ENCODE results near the gene PLEKHH1. TPM values are rescaled to one million over a fixed set of nuclear protein-coding genes. Genes with fewer than 3 reads are reported as not detected.

The PLEKHH1 gene
- total RNA-seq, 1 experiment from 2014 or later = 27.6 TPM

DNA sequence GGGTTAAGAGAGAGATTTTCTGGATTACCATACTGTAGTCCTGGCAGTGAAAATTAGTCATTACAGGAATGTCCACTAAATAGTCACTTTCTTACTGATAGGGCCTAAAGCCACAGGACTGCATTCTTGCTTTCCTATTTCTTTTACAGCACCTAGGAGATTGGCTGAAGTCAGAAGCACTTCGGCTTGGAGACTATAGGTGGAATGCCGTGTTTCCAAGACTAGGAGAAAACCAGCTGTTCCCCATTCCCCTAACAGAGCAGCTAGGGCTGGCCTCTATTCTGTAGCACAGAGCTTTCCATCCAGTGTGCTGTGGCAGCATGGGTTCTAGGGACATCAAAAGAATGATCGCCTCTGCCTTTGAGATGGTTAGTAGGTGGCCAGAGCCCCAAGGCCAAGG lies 51.9 kb downstream of the PLEKHH1 start:
- ChIA-PET RAD21 (ENCODE audit: low non-redundant PET in 1 of 2, low total read pairs in 2 of 2, uncharacterized antibody in 2 of 2, unreplicated experiment in 2 of 2) (interaction anchor here in 1 of 2 experiments (1.5 to 3.1 kb wide), 2 partner anchors 82 to 119 kb away, joined by 3 to 20 read pairs; no protein-coding TSS in a partner anchor), CTCF (interaction anchor here (0.6 to 8.1 kb wide), 9 partner anchors 11 to 1226 kb away, joined by 3 to 117 read pairs (median 3); partner anchors contain the start of genes PIGH and RDH12), POLR2A (interaction anchor here (1.9 kb wide), 1 partner anchor 82 kb away, joined by 7 read pairs; no protein-coding TSS in a partner anchor)
- intact Hi-C loops (cut with micrococcal nuclease) = loop anchor here (1.0 to 10.0 kb wide), 3 partner anchors 82 to 350 kb away; no protein-coding TSS in a partner anchor
- H2AFZ ChIP-seq (ENCODE audit: low read depth, low read length, poor library complexity, severe bottlenecking) = no peak overlapping the region
- no peak overlapping the region for H3K9ac ChIP-seq (ENCODE audit: low read length)
- peaks cover 17 to 21% of the 10 kb centered on the region in 2 experiments for H3K36me3 ChIP-seq (ENCODE audit: control insufficient read depth in 1 of 2, insufficient read depth in 2 of 2, low read length in 2 of 2)
- no peaks in the 10 kb centered on the region for H3K9me2 ChIP-seq (ENCODE audit: insufficient read depth)
- no peak for TF ChIP-seq ZNF274 (IDR thresholded peaks at IDR 0.05; ENCODE audit: low read depth, low read length)
- no peak for TF ChIP-seq ELF1 (IDR thresholded peaks at IDR 0.05; ENCODE audit: borderline replicate concordance, low read depth)
- TF ChIP-seq ZFX (IDR thresholded peaks at IDR 0.05) = no peak
- no peak for TF ChIP-seq RAD21 (IDR thresholded peaks at IDR 0.05; ENCODE audit: low read depth)
- no peak for TF ChIP-seq FOSL1 (IDR thresholded peaks at IDR 0.05; ENCODE audit: low read depth)
- TF ChIP-seq SIN3A (IDR thresholded peaks at IDR 0.05; ENCODE audit: low read depth) = no peak
- H3K9me3 ChIP-seq (ENCODE audit: control insufficient read depth in 1 of 2, insufficient read depth in 1 of 2, low read depth in 1 of 2, low read length in 2 of 2) = no peaks in the 10 kb centered on the region
- no peaks in the 10 kb centered on the region for H3K79me2 ChIP-seq (ENCODE audit: insufficient read depth, low read length)
- BruUV-seq (replicated peaks) = no TSS peak
- no peak overlapping the region for H3K4me2 ChIP-seq (ENCODE audit: low read length)
- no peaks in the 10 kb centered on the region for H3K27me3 ChIP-seq (ENCODE audit: insufficient read depth, low read length)
- DNase-seq (ENCODE audit: low read depth, low spot score) (no peak), ATAC-seq (no peak)
- H3K4me3 ChIP-seq (replicated peaks in 1 of 2; ENCODE audit: low read depth in 1 of 2, low read length in 2 of 2) = no peak overlapping the region
- H3K27ac ChIP-seq (ENCODE audit: low read depth, low read length) = no peak overlapping the region
- no peaks in the 10 kb centered on the region for H3K4me1 ChIP-seq (ENCODE audit: control insufficient read depth in 1 of 2, insufficient read depth in 2 of 2, low read length in 2 of 2)
- no peaks in the 10 kb centered on the region for H4K20me1 ChIP-seq (ENCODE audit: insufficient read depth)

DNA sequence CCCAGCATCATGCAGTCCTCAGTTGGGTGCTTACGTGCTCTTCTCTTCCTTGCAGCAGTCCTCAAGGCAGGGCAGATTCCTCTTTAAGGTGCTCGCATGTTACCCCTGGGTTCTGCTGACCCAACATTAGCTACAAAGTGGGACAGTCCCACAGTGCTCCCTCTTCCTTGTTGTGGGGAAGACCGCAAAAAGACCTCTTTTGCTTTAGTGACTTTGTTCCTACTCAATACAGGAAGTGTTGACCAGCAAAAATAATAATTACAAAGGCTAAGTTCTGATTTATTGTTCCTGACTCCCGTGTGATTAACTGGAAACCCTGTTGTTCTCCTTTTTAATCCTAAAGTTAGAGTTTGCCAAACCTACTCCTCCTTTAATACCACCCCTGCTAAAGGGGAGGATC lies 53.3 kb downstream of the PLEKHH1 start:
- H3K9me2 ChIP-seq (ENCODE audit: insufficient read depth) = no peaks in the 10 kb centered on the region
- H3K9ac ChIP-seq (ENCODE audit: low read length) = no peak overlapping the region
- no peak overlapping the region for H3K4me3 ChIP-seq (replicated peaks in 1 of 2; ENCODE audit: low read depth in 1 of 2, low read length in 2 of 2)
- H3K36me3 ChIP-seq (ENCODE audit: control insufficient read depth in 1 of 2, insufficient read depth in 2 of 2, low read length in 2 of 2) = peaks cover 17 to 21% of the 10 kb centered on the region in 2 experiments
- no peak overlapping the region for H2AFZ ChIP-seq (ENCODE audit: low read depth, low read length, poor library complexity, severe bottlenecking)
- ATAC-seq (no peak), DNase-seq (ENCODE audit: low read depth, low spot score) (no peak)
- H3K4me1 ChIP-seq (ENCODE audit: control insufficient read depth in 1 of 2, insufficient read depth in 2 of 2, low read length in 2 of 2) = no peaks in the 10 kb centered on the region
- no peaks in the 10 kb centered on the region for H3K79me2 ChIP-seq (ENCODE audit: insufficient read depth, low read length)
- ChIA-PET RAD21 (ENCODE audit: low non-redundant PET in 1 of 2, low total read pairs in 2 of 2, uncharacterized antibody in 2 of 2, unreplicated experiment in 2 of 2) (interaction anchor here in 1 of 2 experiments (1.5 kb wide), 1 partner anchor 81 kb away, joined by 3 read pairs; no protein-coding TSS in a partner anchor), POLR2A (interaction anchor here (1.0 kb wide), 1 partner anchor 81 kb away, joined by 3 read pairs; no protein-coding TSS in a partner anchor), CTCF (interaction anchor here (2.1 to 8.1 kb wide), 3 partner anchors 16 to 117 kb away, joined by 6 to 117 read pairs (median 77); partner anchors contain the start of gene RDH12)
- no peaks in the 10 kb centered on the region for H3K9me3 ChIP-seq (ENCODE audit: control insufficient read depth in 1 of 2, insufficient read depth in 1 of 2, low read depth in 1 of 2, low read length in 2 of 2)
- BruUV-seq (replicated peaks) = no TSS peak
- intact Hi-C loops (cut with micrococcal nuclease) = loop anchor here (10.0 kb wide), 1 partner anchor 348 kb away; no protein-coding TSS in a partner anchor
- no peak overlapping the region for H3K4me2 ChIP-seq (ENCODE audit: low read length)
- no peak overlapping the region for H3K27ac ChIP-seq (ENCODE audit: low read depth, low read length)
- TF ChIP-seq ZNF274 (IDR thresholded peaks at IDR 0.05; ENCODE audit: low read depth, low read length) (no peak), YY1 (IDR thresholded peaks at IDR 0.05; ENCODE audit: extremely low read depth, insufficient replicate concordance, low read depth, low read length) (no peak), EZH2phosphoT487 (IDR thresholded peaks at IDR 0.05; ENCODE audit: borderline replicate concordance) (no peak), SP1 (IDR thresholded peaks at IDR 0.05; ENCODE audit: low read depth) (no peak), SRF (IDR thresholded peaks at IDR 0.05; ENCODE audit: low read depth) (no peak), POLR2AphosphoS5 (IDR thresholded peaks at IDR 0.05; ENCODE audit: low read depth, low read length) (no peak), ELF1 (IDR thresholded peaks at IDR 0.05; ENCODE audit: borderline replicate concordance, low read depth) (no peak), FOSL1 (IDR thresholded peaks at IDR 0.05; ENCODE audit: low read depth) (no peak), CEBPB (IDR thresholded peaks at IDR 0.05; ENCODE audit: low read depth) (no peak), EZH2 (IDR thresholded peaks at IDR 0.05) (no peak)
- TF ChIP-seq, protein P1, sequence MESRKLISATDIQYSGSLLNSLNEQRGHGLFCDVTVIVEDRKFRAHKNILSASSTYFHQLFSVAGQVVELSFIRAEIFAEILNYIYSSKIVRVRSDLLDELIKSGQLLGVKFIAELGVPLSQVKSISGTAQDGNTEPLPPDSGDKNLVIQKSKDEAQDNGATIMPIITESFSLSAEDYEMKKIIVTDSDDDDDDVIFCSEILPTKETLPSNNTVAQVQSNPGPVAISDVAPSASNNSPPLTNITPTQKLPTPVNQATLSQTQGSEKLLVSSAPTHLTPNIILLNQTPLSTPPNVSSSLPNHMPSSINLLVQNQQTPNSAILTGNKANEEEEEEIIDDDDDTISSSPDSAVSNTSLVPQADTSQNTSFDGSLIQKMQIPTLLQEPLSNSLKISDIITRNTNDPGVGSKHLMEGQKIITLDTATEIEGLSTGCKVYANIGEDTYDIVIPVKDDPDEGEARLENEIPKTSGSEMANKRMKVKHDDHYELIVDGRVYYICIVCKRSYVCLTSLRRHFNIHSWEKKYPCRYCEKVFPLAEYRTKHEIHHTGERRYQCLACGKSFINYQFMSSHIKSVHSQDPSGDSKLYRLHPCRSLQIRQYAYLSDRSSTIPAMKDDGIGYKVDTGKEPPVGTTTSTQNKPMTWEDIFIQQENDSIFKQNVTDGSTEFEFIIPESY (IDR thresholded peaks at IDR 0.05; ENCODE audit: extremely low read depth, insufficient replicate concordance, low read length) = no peak
- TF ChIP-seq, protein P2, sequence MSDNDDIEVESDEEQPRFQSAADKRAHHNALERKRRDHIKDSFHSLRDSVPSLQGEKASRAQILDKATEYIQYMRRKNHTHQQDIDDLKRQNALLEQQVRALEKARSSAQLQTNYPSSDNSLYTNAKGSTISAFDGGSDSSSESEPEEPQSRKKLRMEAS (IDR thresholded peaks at IDR 0.05) = no peak
- no peaks in the 10 kb centered on the region for H4K20me1 ChIP-seq (ENCODE audit: insufficient read depth)
- no peaks in the 10 kb centered on the region for H3K27me3 ChIP-seq (ENCODE audit: insufficient read depth, low read length)
